Mucosa of rectum (tissue), 2 donors: ENCODE results near the gene MYH14.

Experiments
- H3K27ac ChIP-seq, 2 donors: one replicate each; pipeline ENCODE4 v1.7.0; 2013; ENCODE audit warnings: inconsistent platforms in 2 of 2, low read depth in 2 of 2, low read length in 2 of 2
- H3K27me3 ChIP-seq, 2 donors: one replicate each; pipeline ENCODE4 v1.7.0; 2013; ENCODE audit warnings: low read length in 2 of 2; ENCODE audit not compliant: control insufficient read depth in 2 of 2, insufficient read depth in 2 of 2
- H3K36me3 ChIP-seq, 2 donors: one replicate each; pipeline ENCODE4 v1.7.0; 2013; ENCODE audit warnings: low read length in 2 of 2; ENCODE audit not compliant: control insufficient read depth in 2 of 2, insufficient read depth in 2 of 2
- H3K4me1 ChIP-seq, 2 donors: one replicate each; pipeline ENCODE4 v1.7.0; 2013; ENCODE audit warnings: low read length in 2 of 2, mild to moderate bottlenecking in 1 of 2; ENCODE audit not compliant: control insufficient read depth in 2 of 2, insufficient read depth in 2 of 2
- H3K4me3 ChIP-seq, 2 donors: one replicate each; pipeline ENCODE4 v1.7.0; 2013; ENCODE audit warnings: low read length in 2 of 2
- H3K9ac ChIP-seq, 2 donors: one replicate each; pipeline ENCODE4 v1.7.0; 2013; ENCODE audit warnings: low read length in 2 of 2, low read depth in 1 of 2, mild to moderate bottlenecking in 1 of 2
- H3K9me3 ChIP-seq, 2 donors: one replicate each; pipeline ENCODE4 v1.7.0; 2013; ENCODE audit warnings: low read length in 2 of 2; ENCODE audit not compliant: control insufficient read depth in 2 of 2
- donor health status: healthy.
- donor health status: Normal muscosa, but diverticular disease.

The MYH14 gene

GRCh38 chr19:50204811-50205675 lies 1.6 kb downstream of the MYH14 start:
- peaks cover 3% of the 10 kb centered on the region in 2 donors for H3K27me3 ChIP-seq
- H3K27ac ChIP-seq, result peak overlapping the region; percentile 98 to 100
- H3K9ac ChIP-seq, result peak overlapping the region; percentile 86 to 94
- no peaks in the 10 kb centered on the region for H3K9me3 ChIP-seq
- H3K4me1 ChIP-seq, result peaks cover 20 to 31% of the 10 kb centered on the region in 2 donors
- no peaks in the 10 kb centered on the region for H3K36me3 ChIP-seq
- peak overlapping the region; percentile 56 to 61 for H3K4me3 ChIP-seq

GRCh38 chr19:50205681-50206138 lies 2.3 kb downstream of the MYH14 start:
- Histone ChIP-seq H3K27me3 (peaks cover 3% of the 10 kb centered on the region in 2 donors), H3K4me3 (peak overlapping the region; percentile 56 to 61), H3K36me3 (peaks cover 3% of the 10 kb centered on the region in 2 donors), H3K9ac (peak overlapping the region; percentile 86 to 94), H3K4me1 (peaks cover 20 to 31% of the 10 kb centered on the region in 2 donors), H3K9me3 (no peaks in the 10 kb centered on the region), H3K27ac (peak overlapping the region; percentile 98 to 100)

- H3K9me3 ChIP-seq, result no peaks in the 10 kb centered on the region
- H3K27ac ChIP-seq, result peak overlapping the region; percentile 98 to 100
- H3K9ac ChIP-seq, result peak overlapping the region; percentile 86 to 94
- H3K4me1 ChIP-seq, result peaks cover 20 to 31% of the 10 kb centered on the region in 2 donors
- H3K36me3 ChIP-seq, result peaks cover 5 to 8% of the 10 kb centered on the region in 2 donors
- H3K4me3 ChIP-seq, result peak overlapping the region; percentile 14 to 61
- H3K27me3 ChIP-seq, result peaks cover 3% of the 10 kb centered on the region in 2 donors
Observed at GRCh38 chr19:50206191-50206590, 2.8 kb downstream of the MYH14 start.

- Histone ChIP-seq H3K9ac (peak overlapping the region in 1 of 2 donors; percentile 94), H3K4me3 (peak overlapping the region in 1 of 2 donors; percentile 7), H3K27me3 (peaks cover 3% of the 10 kb centered on the region in 2 donors), H3K36me3 (peaks cover 19% of the 10 kb centered on the region in 2 donors), H3K4me1 (peaks cover 20 to 30% of the 10 kb centered on the region in 2 donors), H3K27ac (peak overlapping the region; percentile 98 to 100), H3K9me3 (no peaks in the 10 kb centered on the region)
Observed at GRCh38 chr19:50207730-50208129, 4.3 kb downstream of the MYH14 start.

- Histone ChIP-seq H3K36me3 (peaks cover 19% of the 10 kb centered on the region in 2 donors), H3K9me3 (no peaks in the 10 kb centered on the region), H3K9ac (no peak overlapping the region), H3K27ac (no peak overlapping the region), H3K27me3 (peaks cover under 1 to 2% of the 10 kb centered on the region in 2 donors), H3K4me3 (no peak overlapping the region), H3K4me1 (peaks cover 20 to 25% of the 10 kb centered on the region in 2 donors)
Observed at GRCh38 chr19:50209131-50209530, 5.7 kb downstream of the MYH14 start.

DNA sequence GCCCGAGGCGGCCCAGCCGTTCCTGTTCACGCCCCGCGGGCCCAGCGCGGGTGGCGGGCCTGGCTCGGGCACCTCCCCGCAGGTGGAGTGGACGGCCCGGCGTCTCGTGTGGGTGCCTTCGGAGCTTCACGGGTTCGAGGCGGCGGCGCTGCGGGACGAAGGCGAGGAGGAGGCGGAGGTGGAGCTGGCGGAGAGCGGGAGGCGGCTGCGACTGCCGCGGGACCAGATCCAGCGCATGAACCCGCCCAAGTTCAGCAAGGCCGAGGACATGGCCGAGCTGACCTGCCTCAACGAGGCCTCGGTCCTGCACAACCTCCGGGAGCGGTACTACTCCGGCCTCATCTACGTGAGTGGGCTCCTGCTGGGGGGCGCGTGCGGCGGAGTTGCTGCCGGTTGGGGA lies 7.0 kb downstream of the MYH14 start:
- no peak overlapping the region for H3K9ac ChIP-seq
- H3K27ac ChIP-seq, result no peak overlapping the region
- H3K36me3 ChIP-seq, result peaks cover 19% of the 10 kb centered on the region in 2 donors
- H3K27me3 ChIP-seq, result no peaks in the 10 kb centered on the region
- peaks cover 18 to 27% of the 10 kb centered on the region in 2 donors for H3K4me1 ChIP-seq
- H3K4me3 ChIP-seq, result no peak overlapping the region
- H3K9me3 ChIP-seq, result no peaks in the 10 kb centered on the region

DNA sequence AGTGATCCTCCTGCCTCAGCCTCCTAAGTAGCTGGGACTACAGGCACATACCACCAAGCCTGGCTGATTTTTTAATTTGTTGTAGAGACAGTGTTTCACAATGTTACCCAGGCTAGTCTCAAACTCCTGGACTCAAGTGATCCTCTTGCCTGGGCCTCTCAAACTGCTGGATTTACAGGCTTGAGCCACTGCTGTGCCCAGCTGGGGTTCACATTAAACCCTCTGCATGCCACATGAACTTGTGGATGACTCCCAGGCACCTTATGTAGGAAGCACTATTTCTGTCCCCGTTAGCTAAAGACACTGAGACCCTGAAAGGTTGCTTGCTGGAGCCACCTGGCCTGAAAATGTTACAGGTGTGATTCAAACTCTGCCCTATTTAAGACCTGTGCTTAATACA lies 10.5 kb downstream of the MYH14 start:
- Histone ChIP-seq H3K36me3 (peaks cover 24 to 26% of the 10 kb centered on the region in 2 donors), H3K9ac (no peak overlapping the region), H3K4me3 (no peak overlapping the region), H3K27ac (peak overlapping the region in 1 of 2 donors; percentile 89), H3K27me3 (no peaks in the 10 kb centered on the region), H3K4me1 (peaks cover 8 to 17% of the 10 kb centered on the region in 2 donors), H3K9me3 (no peaks in the 10 kb centered on the region)

DNA sequence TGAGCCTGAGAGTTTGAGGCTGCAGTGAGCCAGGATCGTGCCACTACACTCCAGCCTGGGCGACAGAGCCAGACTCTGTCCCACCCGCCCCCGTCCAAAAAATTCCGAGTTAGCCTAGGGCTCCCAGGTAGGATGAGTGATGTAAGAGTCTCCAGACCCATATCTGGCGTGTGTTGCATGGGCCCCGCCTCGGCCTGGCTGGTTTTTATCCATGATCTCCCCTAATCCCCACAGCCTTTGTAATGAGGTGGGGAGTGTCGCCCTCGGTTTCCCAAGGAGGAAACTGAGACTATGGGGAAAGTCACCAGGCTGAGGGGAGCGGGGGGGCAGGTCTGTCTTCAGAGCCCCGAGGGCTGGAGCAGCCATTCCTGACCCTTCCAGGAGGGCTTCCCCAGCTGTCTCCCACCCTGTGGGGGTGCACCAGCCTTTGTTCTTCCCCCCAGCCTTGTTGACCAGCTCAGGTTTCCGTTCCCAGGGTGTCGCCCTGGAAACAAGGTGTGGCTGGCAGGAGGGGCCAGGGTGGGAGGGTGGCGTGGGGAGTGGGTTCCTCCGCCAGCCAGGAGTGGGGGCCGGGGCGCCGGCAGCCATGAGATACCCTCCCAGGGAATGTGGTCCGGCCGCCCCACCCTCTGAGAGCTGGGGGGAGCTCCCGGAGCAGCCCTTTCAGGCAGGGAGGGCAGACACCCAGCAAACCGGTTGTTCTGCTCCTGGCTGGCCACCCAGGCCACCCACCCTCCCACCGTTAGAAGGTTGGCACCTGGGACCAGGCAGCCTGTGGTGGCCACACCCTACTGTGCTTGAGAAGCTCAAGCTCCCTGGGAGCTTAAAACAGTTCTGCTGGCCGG lies 11.5 kb downstream of the MYH14 start:
- H3K27ac ChIP-seq, result peak overlapping the region; percentile 84 to 89
- no peaks in the 10 kb centered on the region for H3K9me3 ChIP-seq
- H3K36me3 ChIP-seq, result peaks cover 26 to 29% of the 10 kb centered on the region in 2 donors

DNA sequence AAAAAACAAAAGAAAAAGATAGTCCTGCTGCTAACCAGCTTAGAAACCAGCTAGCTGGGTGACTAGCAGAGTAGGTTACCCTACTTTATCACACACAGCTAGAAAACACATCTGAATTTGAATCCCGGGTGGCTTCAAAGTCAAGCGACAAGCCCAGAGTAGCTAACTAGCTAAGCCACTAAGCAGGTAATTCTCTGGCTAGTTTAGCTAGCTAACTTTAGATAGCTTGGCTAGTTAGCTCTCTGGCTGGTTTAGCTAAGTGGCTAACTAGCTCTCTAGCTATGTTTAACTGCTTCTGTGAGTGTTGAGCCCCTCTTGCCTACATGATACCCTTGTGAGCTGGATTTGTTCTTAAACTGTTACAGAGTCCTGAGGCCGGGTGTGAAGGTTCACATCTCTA lies 12.4 kb downstream of the MYH14 start:
- H3K4me3 ChIP-seq, result no peak overlapping the region
- H3K9ac ChIP-seq, result peak overlapping the region in 1 of 2 donors; percentile 18
- peaks cover 8 to 17% of the 10 kb centered on the region in 2 donors for H3K4me1 ChIP-seq
- peak overlapping the region; percentile 84 to 89 for H3K27ac ChIP-seq
- H3K36me3 ChIP-seq, result peaks cover 24 to 25% of the 10 kb centered on the region in 2 donors
- H3K27me3 ChIP-seq, result no peaks in the 10 kb centered on the region
- H3K9me3 ChIP-seq, result no peaks in the 10 kb centered on the region

More for the DNA sequence above, 11.5 kb downstream of the MYH14 start:
- H3K4me1 ChIP-seq, result peaks cover 8 to 17% of the 10 kb centered on the region in 2 donors
- no peaks in the 10 kb centered on the region for H3K27me3 ChIP-seq
- H3K4me3 ChIP-seq, result peak overlapping the region in 1 of 2 donors; percentile 48
- peak overlapping the region in 1 of 2 donors; percentile 68 for H3K9ac ChIP-seq
